H1 (cell line): Measurements from ENCODE around the gene KIR3DL1. TPM values are rescaled to one million over a fixed set of nuclear protein-coding genes. Genes with fewer than 3 reads are reported as not detected.
"Not testable (repeated sequence)": the region's sequence is repeated elsewhere in the genome, so short reads cannot be mapped to it uniquely, and the experiment has no call there.

Source experiments
- CTCF ChIA-PET: fragments of 300-600 bp; sonication (Branson Sonifier 250); formaldehyde crosslinking; loops from one replicate; lab custom pipeline; 2021; ENCODE audit not compliant: partially characterized antibody; lab: Charles Lee
- POLR2A ChIA-PET: fragments of 300-600 bp; sonication (Branson Sonifier 250); formaldehyde crosslinking; loops from one replicate; lab custom pipeline; 2021; ENCODE audit warnings: inconsistent platforms; ENCODE audit not compliant: partially characterized antibody; lab: Charles Lee
- DNase-seq, 2 experiments: peaks; one replicate each; pipeline versions ENCODE4 v3.0.0 to v3.0.0-alpha.2; 2010 to 2022; ENCODE audit warnings: low spot score in 2 of 2, low read depth in 1 of 2, mixed read lengths in 1 of 2
- FAIRE-seq: peaks from 2 replicates; lab custom pipeline; 2011; peaks lifted over from hg19 to GRCh38; lab: Jason Lieb, UNC
- H2AFZ ChIP-seq: 2 replicates; pipeline ENCODE4 v1.8.1; 2012; ENCODE audit warnings: low read length, inconsistent platforms
- H2AK5ac ChIP-seq: 2 replicates; pipeline ENCODE4 v1.6.1; 2013; ENCODE audit warnings: low read depth, low read length
- H2BK120ac ChIP-seq: replicated peaks from 2 replicates; pipeline ENCODE3; 2013; ENCODE audit warnings: low read depth, low read length, inconsistent platforms
- H2BK12ac ChIP-seq: 2 replicates; pipeline ENCODE4 v1.6.1; 2013; ENCODE audit warnings: low read depth, low read length
- H2BK15ac ChIP-seq: 2 replicates; pipeline ENCODE4 v1.6.1; 2013; ENCODE audit warnings: low read length
- H2BK20ac ChIP-seq: 2 replicates; pipeline ENCODE4 v1.6.1; 2013; ENCODE audit warnings: low read length
- H2BK5ac ChIP-seq: 2 replicates; pipeline ENCODE4 v1.6.1; 2013; ENCODE audit warnings: low read depth, low read length
- H3K14ac ChIP-seq: 2 replicates; pipeline ENCODE4 v1.6.1; 2013; ENCODE audit warnings: inconsistent platforms; ENCODE audit not compliant: insufficient read length
- H3K18ac ChIP-seq: 2 replicates; pipeline ENCODE4 v1.6.1; 2013; ENCODE audit warnings: low read length; ENCODE audit errors: extremely low read depth
- H3K23ac ChIP-seq: 2 replicates; pipeline ENCODE4 v1.6.1; 2013; ENCODE audit warnings: inconsistent platforms; ENCODE audit not compliant: insufficient read length
- H3K23me2 ChIP-seq: 2 replicates; pipeline ENCODE4 v1.6.1; 2013; ENCODE audit warnings: low read depth, low read length
- H3K27ac ChIP-seq: 2 replicates; pipeline ENCODE4 v1.6.1; 2011; ENCODE audit warnings: low read depth, low read length, inconsistent platforms
- H3K27me3 ChIP-seq, 4 experiments: replicated peaks in 1 of 4; 1 replicate in 1 of 4; 2 replicates in 3 of 4; pipeline versions ENCODE4 v1.6.1 to v1.8.1; 2011 to 2013; ENCODE audit warnings: low read length in 3 of 4, mild to moderate bottlenecking in 3 of 4, inconsistent platforms in 2 of 4, mixed read lengths in 2 of 4, moderate library complexity in 1 of 4; ENCODE audit not compliant: control insufficient read depth in 3 of 4, insufficient read depth in 3 of 4; ENCODE audit errors: extremely low read depth in 1 of 4
- H3K36me3 ChIP-seq, 4 experiments: 2 replicates each; pipeline versions ENCODE4 v1.6.1 to v1.8.1; 2011 to 2013; ENCODE audit warnings: mild to moderate bottlenecking in 4 of 4, low read length in 3 of 4, moderate library complexity in 2 of 4, control low read depth in 1 of 4, inconsistent platforms in 1 of 4; ENCODE audit not compliant: insufficient read depth in 4 of 4, control insufficient read depth in 2 of 4
- H3K4ac ChIP-seq: replicated peaks from 2 replicates; pipeline ENCODE3; 2013; ENCODE audit warnings: low read length, low read depth, mixed read lengths, inconsistent platforms; ENCODE audit not compliant: insufficient read length
- H3K4me1 ChIP-seq, 4 experiments: replicated peaks in 1 of 4; 1 replicate in 1 of 4; 2 replicates in 3 of 4; pipeline versions ENCODE4 v1.6.1 to v1.8.1; 2011 to 2013; ENCODE audit warnings: low read length in 3 of 4, inconsistent platforms in 2 of 4, mixed read lengths in 1 of 4; ENCODE audit not compliant: insufficient read depth in 4 of 4, control insufficient read depth in 3 of 4
- H3K4me2 ChIP-seq, 2 experiments: 2 replicates each; pipeline versions ENCODE4 v1.6.1 to v1.8.1; 2011 to 2013; ENCODE audit warnings: low read depth in 2 of 2, low read length in 2 of 2, control low read depth in 1 of 2, inconsistent platforms in 1 of 2, mild to moderate bottlenecking in 1 of 2; ENCODE audit not compliant: insufficient read depth in 1 of 2
- H3K4me3 ChIP-seq, 4 experiments: fragments of 200-600, 300-600 bp in 1 of 4; sonication (generic), shearing (Covaris generic), sonication (Bioruptor Twin) in 1 of 4; 2 replicates each; pipeline versions ENCODE4 v1.5.1 to v1.8.1; 2011 to 2016; ENCODE audit warnings: low read length in 4 of 4, low read depth in 3 of 4, control low read depth in 2 of 4, inconsistent platforms in 2 of 4, mild to moderate bottlenecking in 2 of 4, mixed read lengths in 1 of 4, moderate library complexity in 1 of 4; ENCODE audit not compliant: insufficient read depth in 2 of 4; ENCODE audit errors: extremely low read depth in 1 of 4
- H3K56ac ChIP-seq: replicated peaks from 2 replicates; pipeline ENCODE3; 2013; ENCODE audit warnings: low read depth, mild to moderate bottlenecking, mixed read lengths, low read length, inconsistent platforms; ENCODE audit not compliant: insufficient read length
- H3K79me1 ChIP-seq: 2 replicates; pipeline ENCODE4 v1.6.1; 2013; ENCODE audit warnings: low read depth, low read length, control low read depth
- H3K79me2 ChIP-seq, 2 experiments: 2 replicates each; pipeline versions ENCODE4 v1.6.1 to v1.8.1; 2012 to 2013; ENCODE audit warnings: low read length in 2 of 2, mild to moderate bottlenecking in 2 of 2, inconsistent platforms in 1 of 2; ENCODE audit not compliant: insufficient read depth in 2 of 2, control insufficient read depth in 1 of 2
- H3K9ac ChIP-seq, 4 experiments: replicated peaks in 1 of 4; 1 replicate in 1 of 4; 2 replicates in 3 of 4; pipeline versions ENCODE4 v1.6.1 to v1.8.1; 2011 to 2013; ENCODE audit warnings: low read depth in 3 of 4, low read length in 3 of 4, control low read depth in 2 of 4, mild to moderate bottlenecking in 2 of 4, moderate library complexity in 2 of 4, inconsistent platforms in 1 of 4; ENCODE audit errors: extremely low read depth in 1 of 4
- H3K9me3 ChIP-seq, 2 experiments: 2 replicates each; pipeline versions ENCODE4 v1.6.1 to v1.8.1; 2012 to 2013; ENCODE audit warnings: mild to moderate bottlenecking in 2 of 2, moderate library complexity in 2 of 2, control low read depth in 1 of 2, inconsistent platforms in 1 of 2, low read depth in 1 of 2, low read length in 1 of 2, mixed read lengths in 1 of 2; ENCODE audit not compliant: insufficient read depth in 2 of 2
- H4K20me1 ChIP-seq, 2 experiments: replicated peaks in 1 of 2; 2 replicates each; pipeline versions ENCODE3 to v1.8.1; 2011 to 2013; ENCODE audit warnings: inconsistent platforms in 2 of 2, low read length in 2 of 2, mild to moderate bottlenecking in 1 of 2; ENCODE audit not compliant: insufficient read depth in 2 of 2, control insufficient read depth in 1 of 2
- H4K5ac ChIP-seq: 2 replicates; pipeline ENCODE4 v1.6.1; 2013; ENCODE audit warnings: low read length, low read depth, mixed read lengths, inconsistent platforms; ENCODE audit not compliant: insufficient read length
- H4K8ac ChIP-seq: 2 replicates; pipeline ENCODE4 v1.8.0; 2013; ENCODE audit warnings: mild to moderate bottlenecking, moderate library complexity, low read length, inconsistent platforms; ENCODE audit not compliant: insufficient read depth; ENCODE audit errors: extremely low read depth
- H4K91ac ChIP-seq: replicated peaks from 2 replicates; pipeline ENCODE3; 2013; ENCODE audit warnings: low read length, mixed read lengths, inconsistent platforms; ENCODE audit not compliant: insufficient read length
- JUND ChIP-seq: IDR thresholded peaks from 2 replicates; pipeline ENCODE4 v1.6.1; 2011; ENCODE audit warnings: mild to moderate bottlenecking, improper control_type of control experiment, low read length
- PHF8 ChIP-seq: fragments of 200-600 bp; sonication (generic); conservative IDR thresholded peaks from 2 replicates; pipeline ENCODE4 v1.7.1; 2012; ENCODE audit warnings: low read depth, mild to moderate bottlenecking, inconsistent platforms, low read length, moderate library complexity
- SP4 ChIP-seq: IDR thresholded peaks from 2 replicates; pipeline ENCODE4 v1.6.1; 2012; ENCODE audit warnings: low read length, inconsistent platforms
- WGBS, 2 experiments: shearing (Covaris generic) in 1 of 2; methylation state at CpG; one replicate each; pipeline versions ENCODE4 v1.1.6 to v1.1.7; 2013 to 2015; ENCODE audit warnings: low lambda C conversion rate in 2 of 2, mixed read lengths in 2 of 2, inconsistent platforms in 1 of 2, low coverage in 1 of 2, missing lambda C conversion rate in 1 of 2; ENCODE audit not compliant: insufficient replicate concordance in 2 of 2, insufficient coverage in 1 of 2, insufficient read length in 1 of 2; ENCODE audit errors: extremely low coverage in 1 of 2, missing lambda C conversion rate in 1 of 2; 5-methylcytosine and 5-hydroxymethylcytosine counted together
- polyA plus RNA-seq, 7 experiments: library from polyadenylated mRNA; depleted of rRNA in 3 of 7; stranded (reverse) in 5 of 7; unstranded in 2 of 7; fragments of >200 nt in 5 of 7; fragments of 200-250 nt in 2 of 7; gene quantifications; 1 replicate in 5 of 7; 2 replicates in 1 of 7; 4 replicates in 1 of 7; pipeline versions ENCODE4 v1.2.1 to v1.2.3, GENCODE V29; 2011 to 2013; ENCODE audit warnings: missing spikeins in 2 of 7, mixed read lengths in 2 of 7
- total RNA-seq: library from RNA; stranded (reverse); fragmentation: NEBNext Ultra II Directional; extraction: Animal tissue kit (Norgen Biotek cat#: 25700); gene quantifications from 2 replicates; pipeline ENCODE4 v1.2.1, GENCODE V29; 2021
- TF ChIP-seq, protein P1 (sequence below): IDR thresholded peaks from 2 replicates; pipeline ENCODE4 v1.6.1; 2012; ENCODE audit warnings: inconsistent platforms

KIR3DL1 gene
- total and polyA plus RNA-seq, 2 of the 8 experiments (the other 6 are each of a cell fraction or from before 2014, with no cell fraction given), result not detected

DNA sequence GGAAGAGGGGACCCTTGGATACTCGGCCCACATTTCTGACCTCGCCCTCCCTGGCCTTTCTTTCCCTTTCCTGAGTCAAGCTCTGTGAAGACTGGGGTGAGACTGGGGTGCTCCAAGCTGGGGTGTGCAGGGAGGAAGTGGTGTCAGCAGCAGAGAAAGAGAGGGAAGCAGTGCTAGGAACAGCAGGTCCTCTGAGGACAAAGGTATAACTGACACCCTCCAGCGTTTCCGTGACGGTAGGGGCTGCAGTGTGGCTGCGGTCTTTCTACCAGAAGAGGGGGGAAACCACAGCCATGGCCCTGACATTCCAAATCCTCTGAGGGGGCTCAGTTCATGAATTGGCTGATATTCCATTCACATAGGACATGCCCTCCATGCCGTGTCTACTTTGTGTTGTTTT is 35.1 kb downstream of the KIR3DL1 start (continued):
- TF ChIP-seq, protein P1, sequence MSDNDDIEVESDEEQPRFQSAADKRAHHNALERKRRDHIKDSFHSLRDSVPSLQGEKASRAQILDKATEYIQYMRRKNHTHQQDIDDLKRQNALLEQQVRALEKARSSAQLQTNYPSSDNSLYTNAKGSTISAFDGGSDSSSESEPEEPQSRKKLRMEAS, result no peak
- TF ChIP-seq JUND, result no peak
- TF ChIP-seq SP4, result no peak
- TF ChIP-seq PHF8, result no peak

DNA sequence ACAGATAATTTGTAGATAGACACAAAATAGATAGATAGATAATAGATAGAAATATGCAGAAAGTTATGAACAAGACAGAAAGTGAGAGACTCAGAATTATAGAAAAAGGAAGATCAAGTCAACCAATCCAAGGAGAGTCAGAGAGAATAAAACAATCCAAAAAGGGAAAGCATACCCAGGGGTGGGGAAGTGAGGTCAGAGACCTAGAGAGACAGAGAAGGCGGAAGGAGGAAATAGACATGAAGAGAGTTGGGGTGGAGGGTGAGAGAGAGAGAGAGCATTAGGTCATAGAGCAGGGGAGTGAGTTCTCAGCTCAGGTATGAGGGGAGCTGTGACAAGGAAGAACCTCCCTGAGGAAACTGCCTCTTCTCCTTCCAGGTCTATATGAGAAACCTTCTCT is 39.0 kb downstream of the KIR3DL1 start:
- FAIRE-seq, H3K18ac ChIP-seq, CTCF ChIA-PET, H3K36me3 ChIP-seq, H3K56ac ChIP-seq, H2AK5ac ChIP-seq, POLR2A ChIA-PET, H2BK12ac ChIP-seq, H4K5ac ChIP-seq, H3K4ac ChIP-seq, H3K4me2 ChIP-seq, H2BK120ac ChIP-seq, H3K27ac ChIP-seq, H3K23me2 ChIP-seq, H3K4me1 ChIP-seq, H3K4me3 ChIP-seq, H3K79me2 ChIP-seq, H2AFZ ChIP-seq, H3K27me3 ChIP-seq, H4K8ac ChIP-seq, H3K9ac ChIP-seq, H3K14ac ChIP-seq, H2BK20ac ChIP-seq, H3K23ac ChIP-seq, H4K20me1 ChIP-seq, H2BK5ac ChIP-seq, H3K79me1 ChIP-seq, H2BK15ac ChIP-seq, DNase-seq, H4K91ac ChIP-seq: not testable (repeated sequence)
- 60% methylated on average over 1 of the region's 1 CpG; no CpG with 5 or more reads in 1 of the 2 experiments for WGBS, 2 experiments
- peaks cover 52 to 67% of the 10 kb centered on the region in 2 experiments for H3K9me3 ChIP-seq
